IPS DF 6.9 (cell line): ENCODE data around the gene IGFBP1.
A peak's percentile ranks its signal among the peaks of the same experiment; 100 is the strongest.

Source experiments
- DNase-seq: peaks from one replicate; pipeline ENCODE4 v3.0.0-alpha.2; 2013; ENCODE audit warnings: low read depth, low spot score
- H3K27ac ChIP-seq: one replicate; pipeline ENCODE4 v1.5.1; 2013; ENCODE audit warnings: low read length, control low read depth
- H3K27me3 ChIP-seq: 2 replicates; pipeline ENCODE4 v1.6.1; 2013; ENCODE audit warnings: mild to moderate bottlenecking, low read length; ENCODE audit not compliant: control insufficient read depth, insufficient read depth
- H3K36me3 ChIP-seq: 2 replicates; pipeline ENCODE4 v1.6.1; 2013; ENCODE audit warnings: low read length; ENCODE audit not compliant: control insufficient read depth, insufficient read depth
- H3K4me1 ChIP-seq: 2 replicates; pipeline ENCODE4 v1.6.1; 2013; ENCODE audit warnings: low read length; ENCODE audit not compliant: control insufficient read depth, insufficient read depth
- H3K4me3 ChIP-seq: 2 replicates; pipeline ENCODE4 v1.5.1; 2013; ENCODE audit warnings: mild to moderate bottlenecking, low read length
- H3K9me3 ChIP-seq: 2 replicates; pipeline ENCODE4 v1.6.1; 2013; ENCODE audit warnings: low read length, inconsistent platforms; ENCODE audit not compliant: control insufficient read depth, insufficient read depth
- WGBS: extraction: QIAGEN DNeasy Blood & Tissue Kit; methylation state at CpG from one replicate; pipeline ENCODE4 v1.1.7; 2013; ENCODE audit warnings: mixed read lengths, missing lambda C conversion rate; ENCODE audit not compliant: insufficient read length, insufficient coverage; 5-methylcytosine and 5-hydroxymethylcytosine counted together

Gene IGFBP1

DNA sequence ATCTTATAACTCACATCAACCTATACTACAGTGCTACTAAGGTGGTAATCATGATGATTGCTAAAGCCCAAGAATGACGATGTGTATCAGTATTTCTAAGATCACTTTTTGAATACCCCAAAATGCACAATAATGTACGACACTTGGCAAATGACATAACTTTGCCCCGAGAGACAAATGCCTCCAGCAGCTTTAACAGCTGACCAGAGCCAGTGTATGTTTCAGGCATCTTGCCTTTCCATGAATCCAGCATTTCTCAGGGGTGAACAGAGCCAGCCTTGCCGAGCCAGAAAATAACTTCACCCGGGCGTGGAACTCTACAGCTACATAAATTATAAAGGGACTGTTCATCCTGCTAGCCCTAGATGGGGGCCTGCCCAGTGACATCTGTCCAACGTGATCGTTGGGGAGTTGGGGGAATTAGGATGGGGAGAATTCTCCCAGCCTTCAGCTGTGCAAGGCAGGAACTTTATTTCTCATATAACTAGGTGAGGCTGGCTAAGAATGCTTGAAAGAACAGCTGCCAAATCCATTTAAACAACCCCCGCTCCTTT is 31.0 kb downstream of the IGFBP1 start:
- DNase-seq: no peak
- Histone ChIP-seq H3K27me3 (peaks cover 27% of the 10 kb centered on the region), H3K36me3 (no peaks in the 10 kb centered on the region), H3K4me3 (no peak overlapping the region), H3K9me3 (no peaks in the 10 kb centered on the region), H3K27ac (no peak overlapping the region), H3K4me1 (peaks cover 4% of the 10 kb centered on the region; the same call in 1 of the 2 replicates)
- WGBS: no CpG with 5 or more reads among the region's 9 CpGs

DNA sequence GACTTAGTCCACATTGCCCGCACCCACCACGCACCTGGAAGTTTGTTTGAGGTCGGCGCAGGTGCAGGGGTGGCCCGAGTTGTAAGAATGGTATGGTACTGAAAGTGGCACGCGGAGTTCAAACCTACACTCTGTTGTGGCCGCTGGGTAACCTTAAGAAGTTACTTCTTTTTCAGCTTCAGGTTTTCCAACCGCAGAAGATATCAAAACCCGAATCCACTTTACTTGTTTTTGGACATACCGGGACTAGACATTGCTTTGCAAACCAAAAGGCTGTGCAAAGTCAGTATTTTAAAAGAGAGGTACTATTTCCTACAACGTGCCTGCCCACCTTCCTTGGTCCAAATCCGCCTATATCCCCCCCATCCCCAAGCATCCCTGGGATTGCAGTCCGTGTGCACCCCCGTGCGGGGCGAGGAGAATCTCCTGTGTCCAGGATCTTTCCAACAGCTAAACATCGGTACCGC is 31.7 kb downstream of the IGFBP1 start:
- H3K9me3 ChIP-seq: no peaks in the 10 kb centered on the region
- H3K36me3 ChIP-seq: no peaks in the 10 kb centered on the region
- no peak for DNase-seq
- peaks cover 4% of the 10 kb centered on the region; the same call in 1 of the 2 replicates for H3K4me1 ChIP-seq
- H3K4me3 ChIP-seq: peak overlapping the region; percentile 65; the same call in 1 of the 2 replicates
- no peak overlapping the region for H3K27ac ChIP-seq
- no CpG with 5 or more reads among the region's 19 CpGs for WGBS
- peaks cover 27% of the 10 kb centered on the region for H3K27me3 ChIP-seq

DNA sequence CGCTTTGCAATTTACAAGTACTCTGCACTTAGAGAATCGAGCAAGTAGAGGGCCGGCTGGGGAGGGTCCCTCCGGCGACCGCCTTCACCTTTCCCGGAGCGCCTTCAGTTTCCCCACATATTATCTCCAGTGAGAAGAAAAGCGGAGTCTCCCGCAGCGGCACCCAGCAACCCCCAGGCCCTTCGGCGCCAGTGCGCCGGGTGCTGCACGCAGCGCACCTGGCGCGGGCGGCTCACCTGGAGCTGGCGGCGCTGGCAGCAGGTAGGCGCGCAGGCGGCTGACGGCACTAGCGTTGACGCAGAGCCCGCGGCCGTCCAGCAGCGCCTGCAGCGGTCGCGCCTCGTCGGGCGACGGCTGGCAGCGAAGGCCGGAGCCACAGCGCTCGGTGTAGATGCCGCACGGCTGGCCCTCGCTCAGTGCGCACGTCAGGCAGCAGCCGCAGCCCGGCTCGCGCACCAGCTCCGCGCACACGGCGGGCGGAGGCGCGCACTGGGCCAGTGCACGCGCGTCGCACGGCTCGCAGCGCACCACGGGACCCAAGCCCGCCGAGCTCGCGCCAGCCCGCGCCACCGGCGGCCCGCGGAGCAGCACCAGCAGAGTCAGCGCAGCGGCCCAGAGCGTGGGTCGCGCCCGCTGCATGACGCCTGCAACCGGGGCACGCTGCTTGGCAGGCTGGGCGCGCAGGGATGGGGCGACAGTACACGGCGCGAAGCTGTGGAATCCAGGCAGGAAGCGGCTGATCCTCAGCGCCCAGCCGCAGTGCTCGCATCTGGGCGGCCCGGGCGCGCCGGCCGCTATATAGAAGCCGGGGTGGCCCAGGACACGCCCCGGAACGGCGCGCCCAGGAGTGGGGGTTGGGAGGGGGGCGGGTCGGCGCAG is 32.5 kb downstream of the IGFBP1 start, which contains the start of gene IGFBP3:
TSS of gene IGFBP3 (minus strand) at position 771 of the 879 bp plus-strand sequence. CDS start at position 639, 132 bp downstream.
- no peak for DNase-seq
- Histone ChIP-seq H3K27ac (no peak within 1 kb of the TSS), H3K36me3 (no peaks in the 10 kb centered on the region), H3K4me3 (peak within 1 kb of the TSS; percentile 65), H3K9me3 (no peaks in the 10 kb centered on the region), H3K4me1 (peaks cover 4% of the 10 kb centered on the region; the same call in 1 of the 2 replicates), H3K27me3 (peaks cover 27% of the 10 kb centered on the region)
- no CpG with 5 or more reads among the region's 111 CpGs for WGBS

DNA sequence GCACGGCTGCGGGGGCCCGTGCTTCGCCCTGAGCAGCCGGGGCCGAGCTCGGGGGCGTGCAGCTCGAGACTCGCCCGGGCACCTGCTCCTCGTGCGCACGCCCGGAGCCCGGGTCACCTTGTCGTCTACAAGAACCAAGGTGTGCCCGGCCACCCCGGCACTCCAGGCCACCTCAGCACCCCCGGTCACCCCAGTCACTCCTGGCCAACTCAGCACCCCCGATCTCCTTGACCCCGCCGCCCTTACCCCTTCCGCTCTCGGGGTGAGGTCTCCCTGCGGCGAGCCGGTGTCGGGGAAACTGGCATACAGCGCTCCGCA is 33.1 kb downstream of the IGFBP1 start:
- Histone ChIP-seq H3K36me3 (no peaks in the 10 kb centered on the region), H3K9me3 (no peaks in the 10 kb centered on the region), H3K27ac (no peak overlapping the region), H3K4me3 (peak overlapping the region; percentile 65; the same call in 1 of the 2 replicates), H3K4me1 (peaks cover 4% of the 10 kb centered on the region; the same call in 1 of the 2 replicates), H3K27me3 (peaks cover 27% of the 10 kb centered on the region)
- WGBS: no CpG with 5 or more reads among the region's 31 CpGs
- DNase-seq: no peak

DNA sequence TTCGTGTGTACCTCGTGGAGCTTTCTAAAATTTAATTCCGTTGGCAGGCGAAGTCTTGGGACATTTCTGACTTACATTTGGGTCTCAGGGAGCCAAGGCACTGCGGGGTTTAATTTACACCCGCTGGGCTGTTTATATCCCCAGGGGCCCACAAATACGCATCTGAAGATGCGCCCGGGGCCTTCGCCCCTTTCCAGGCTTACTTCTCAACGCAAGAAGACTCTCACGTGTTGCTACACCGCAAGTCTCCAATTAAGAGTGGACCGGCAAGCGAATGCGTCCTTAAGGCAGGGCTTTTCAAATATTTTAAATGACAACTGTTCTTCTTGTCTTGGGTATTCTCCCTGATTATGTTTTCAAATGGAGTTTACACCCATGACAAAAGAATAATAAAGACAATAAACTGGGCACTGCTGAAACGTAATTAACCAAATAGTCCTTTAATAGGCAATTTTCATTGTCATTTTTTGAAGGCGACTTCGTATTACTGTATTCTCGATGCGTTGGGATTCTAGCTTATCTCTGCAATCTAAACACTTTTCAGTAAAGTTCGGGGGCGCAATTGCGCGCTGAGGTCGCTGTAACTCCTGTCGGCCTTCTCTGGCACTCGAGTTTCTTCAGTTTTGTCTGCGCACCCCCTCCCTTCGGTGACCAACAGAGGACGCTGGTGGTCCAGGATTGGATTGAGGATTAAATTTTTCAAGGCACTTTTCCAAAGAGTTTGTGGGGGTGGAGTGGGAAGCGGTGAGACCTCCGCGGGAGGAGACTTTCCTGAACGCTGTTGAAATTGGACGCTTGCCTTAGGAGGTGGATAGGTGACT is 33.6 kb downstream of the IGFBP1 start:
- H3K27ac ChIP-seq: no peak overlapping the region
- no peaks in the 10 kb centered on the region for H3K36me3 ChIP-seq
- peak overlapping the region; percentile 65; the same call in 1 of the 2 replicates for H3K4me3 ChIP-seq
- WGBS: no CpG with 5 or more reads among the region's 36 CpGs
- peak; percentile 66 for DNase-seq
- H3K4me1 ChIP-seq: peaks cover 4% of the 10 kb centered on the region; the same call in 1 of the 2 replicates
- peaks cover 27% of the 10 kb centered on the region for H3K27me3 ChIP-seq
- no peaks in the 10 kb centered on the region for H3K9me3 ChIP-seq

DNA sequence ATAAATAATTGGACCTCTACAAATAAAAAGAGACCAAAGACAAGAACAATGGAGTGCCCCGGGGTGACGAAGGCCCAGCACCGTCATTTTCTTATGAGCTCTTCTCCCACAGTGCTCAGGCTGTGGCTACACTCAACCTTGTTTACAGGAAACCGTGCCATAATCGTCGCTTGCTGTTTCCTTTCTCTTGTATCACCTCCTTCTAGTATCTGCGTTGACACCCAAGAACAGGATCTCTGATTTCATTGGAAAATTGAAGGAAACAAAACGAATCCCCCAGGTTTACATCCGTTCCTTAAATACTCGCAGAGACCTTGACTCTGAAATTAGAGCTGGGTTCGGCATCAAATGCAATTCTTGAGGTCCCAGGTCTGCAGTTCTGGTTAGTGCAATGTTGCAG is 34.5 kb downstream of the IGFBP1 start:
- H3K36me3 ChIP-seq: no peaks in the 10 kb centered on the region
- H3K27ac ChIP-seq: no peak overlapping the region
- peaks cover 25% of the 10 kb centered on the region for H3K27me3 ChIP-seq
- no peak overlapping the region; the same call in 1 of the 2 replicates for H3K4me3 ChIP-seq
- no CpG with 5 or more reads among the region's 11 CpGs for WGBS
- no peak for DNase-seq
- H3K4me1 ChIP-seq: peaks cover 4% of the 10 kb centered on the region; the same call in 1 of the 2 replicates
- no peaks in the 10 kb centered on the region for H3K9me3 ChIP-seq

DNA sequence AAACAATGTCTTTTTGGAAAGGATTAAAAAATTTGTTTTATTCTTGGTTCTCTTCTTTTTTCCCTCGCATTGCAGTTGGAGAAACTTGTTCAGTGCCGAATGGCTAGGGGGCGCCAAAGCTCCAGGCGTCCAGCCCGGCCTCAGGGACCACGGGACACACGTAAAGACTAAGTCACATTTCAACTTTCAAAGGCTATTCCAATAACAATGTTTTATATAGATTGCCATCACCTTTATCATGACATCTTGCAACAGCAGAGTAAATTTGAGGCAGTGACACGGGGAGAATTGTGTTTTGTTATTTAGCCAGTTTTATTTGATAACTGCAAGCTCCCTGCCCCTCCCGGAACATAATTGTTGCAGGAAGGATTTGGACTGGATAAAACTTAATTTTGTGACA is 35.0 kb downstream of the IGFBP1 start:
- H3K4me3 ChIP-seq: no peak overlapping the region
- H3K27me3 ChIP-seq: peaks cover 22% of the 10 kb centered on the region
- H3K27ac ChIP-seq: no peak overlapping the region
- no CpG with 5 or more reads among the region's 9 CpGs for WGBS
- H3K36me3 ChIP-seq: no peaks in the 10 kb centered on the region
- H3K9me3 ChIP-seq: no peaks in the 10 kb centered on the region
- no peak for DNase-seq
- H3K4me1 ChIP-seq: peaks cover 4% of the 10 kb centered on the region; the same call in 1 of the 2 replicates

DNA sequence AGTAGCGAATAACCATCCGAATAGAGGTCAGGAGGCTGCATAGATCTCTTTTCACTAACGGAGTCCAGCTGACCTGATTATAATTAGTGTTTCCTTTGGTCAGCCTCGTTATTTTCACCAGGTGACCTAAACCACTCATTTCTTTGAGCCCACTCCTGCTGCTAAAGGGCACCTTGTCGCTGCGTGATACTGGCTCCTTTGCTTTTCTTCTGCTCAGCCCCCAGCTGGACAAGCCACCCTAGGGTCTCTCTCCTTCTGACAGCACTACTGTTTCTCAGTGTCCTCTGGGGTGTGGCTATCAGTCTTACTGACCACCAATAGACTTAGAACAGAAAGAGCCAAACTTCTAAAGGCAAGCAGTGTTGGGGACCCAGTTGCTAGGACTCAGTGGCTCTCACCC is 35.5 kb downstream of the IGFBP1 start:
- Histone ChIP-seq H3K27ac (no peak overlapping the region), H3K4me3 (no peak overlapping the region)
- no CpG with 5 or more reads among the region's 6 CpGs for WGBS

DNA sequence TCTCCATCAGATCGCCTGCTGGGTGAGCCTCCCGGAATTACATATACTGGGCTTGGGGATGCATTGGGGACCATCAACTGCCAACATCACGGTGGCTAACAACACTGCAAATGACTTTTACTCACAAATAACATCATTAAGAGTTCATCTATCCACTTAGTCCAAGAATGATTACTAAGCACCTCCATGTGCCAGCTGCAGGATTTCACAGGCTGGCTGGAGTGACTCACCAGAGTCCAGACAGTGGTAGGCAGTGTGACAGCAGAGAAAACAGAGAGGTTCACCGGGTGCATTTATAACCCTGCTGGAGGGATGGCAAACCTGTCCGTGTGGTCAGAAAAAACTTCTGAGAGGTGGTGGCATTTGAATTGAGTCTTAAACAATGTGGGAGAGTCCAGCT is 36.0 kb downstream of the IGFBP1 start:
- WGBS: no CpG with 5 or more reads among the region's 5 CpGs
- no peak overlapping the region for H3K4me3 ChIP-seq
- no peaks in the 10 kb centered on the region for H3K36me3 ChIP-seq
- H3K9me3 ChIP-seq: no peaks in the 10 kb centered on the region
- no peak overlapping the region for H3K27ac ChIP-seq
- DNase-seq: no peak
- peaks cover 16% of the 10 kb centered on the region for H3K27me3 ChIP-seq
- H3K4me1 ChIP-seq: peaks cover 4% of the 10 kb centered on the region; the same call in 1 of the 2 replicates

More for the DNA sequence above, 35.5 kb downstream of the IGFBP1 start:
- no peaks in the 10 kb centered on the region for H3K36me3 ChIP-seq
- DNase-seq: no peak
- peaks cover 4% of the 10 kb centered on the region; the same call in 1 of the 2 replicates for H3K4me1 ChIP-seq
- peaks cover 18% of the 10 kb centered on the region for H3K27me3 ChIP-seq
- H3K9me3 ChIP-seq: no peaks in the 10 kb centered on the region

DNA sequence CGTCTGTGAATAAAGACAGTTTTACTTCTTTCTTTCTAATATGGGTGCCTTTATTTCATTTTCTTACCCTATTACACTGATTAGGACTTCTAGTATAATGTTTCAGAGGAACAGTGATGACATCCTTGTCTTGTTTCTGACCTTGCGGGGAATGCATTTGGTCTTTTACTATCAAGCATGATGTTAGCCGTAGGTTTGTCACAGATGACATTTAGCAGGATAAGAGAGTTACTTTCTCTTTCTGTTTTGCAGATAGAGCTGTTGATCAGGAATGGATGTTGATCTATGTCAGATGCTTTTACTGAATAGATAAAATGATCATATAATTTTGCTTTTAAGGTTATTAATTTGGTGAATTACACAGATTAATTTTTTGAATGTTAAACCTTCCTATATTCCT is 39.4 kb downstream of the IGFBP1 start:
- WGBS: no CpG with 5 or more reads among the region's 3 CpGs
- Histone ChIP-seq H3K27ac (no peak overlapping the region), H3K4me1 (peaks cover 3% of the 10 kb centered on the region; the same call in 1 of the 2 replicates), H3K4me3 (no peak overlapping the region), H3K36me3 (no peaks in the 10 kb centered on the region), H3K9me3 (no peaks in the 10 kb centered on the region), H3K27me3 (no peaks in the 10 kb centered on the region; the same call in 1 of the 2 replicates)
- DNase-seq: no peak
